Measurements from ENCODE around the gene ADGRE1.
A peak's percentile ranks its signal among the peaks of the same experiment; 100 is the strongest.
"Not testable (repeated sequence)": the region's sequence is repeated elsewhere in the genome, so short reads cannot be mapped to it uniquely, and the experiment has no call there.

ADGRE1 gene

GRCh38 chr19:6887316-6887715, at the start of gene ADGRE1:
Gene ADGRE1, plus strand, starts transcription at chr19:6887579. Its CDS starts 30 bp downstream, at chr19:6887609.
- DNase-seq (ENCODE audit: low read depth, low spot score), result no peak

- no peak for DNase-seq (ENCODE audit: low read depth, low spot score)
Measured at GRCh38 chr19:6838062-6838655, 49.2 kb upstream of the ADGRE1 start.

- DNase-seq (ENCODE audit: low read depth, low spot score), result no peak
Measured at GRCh38 chr19:6842871-6843607, 44.3 kb upstream of the ADGRE1 start.

GRCh38 chr19:6847828-6848200, 39.6 kb upstream of the ADGRE1 start:
- DNase-seq (ENCODE audit: low read depth, low spot score), result no peak

- DNase-seq (ENCODE audit: low read depth, low spot score), result no peak
Measured at GRCh38 chr19:6848986-6849385, 38.4 kb upstream of the ADGRE1 start.

- no peak for DNase-seq (ENCODE audit: low read depth, low spot score)
Measured at GRCh38 chr19:6849876-6850275, 37.5 kb upstream of the ADGRE1 start.

GRCh38 chr19:6851359-6851758, 36.0 kb upstream of the ADGRE1 start:
- DNase-seq (ENCODE audit: low read depth, low spot score), result no peak

GRCh38 chr19:6852001-6852400, 35.4 kb upstream of the ADGRE1 start:
- DNase-seq (ENCODE audit: low read depth, low spot score), result no peak

- no peak for DNase-seq (ENCODE audit: low read depth, low spot score)
Measured at GRCh38 chr19:6853868-6854267, 33.5 kb upstream of the ADGRE1 start.

GRCh38 chr19:6854758-6855157, 32.6 kb upstream of the ADGRE1 start:
- no peak for DNase-seq (ENCODE audit: low read depth, low spot score)

GRCh38 chr19:6856749-6857372, 30.5 kb upstream of the ADGRE1 start:
- no peak for DNase-seq (ENCODE audit: low read depth, low spot score)

- DNase-seq (ENCODE audit: low read depth, low spot score), result peak; percentile 12
Measured at GRCh38 chr19:6861683-6862286, 25.6 kb upstream of the ADGRE1 start.

- peak; percentile 97 for DNase-seq (ENCODE audit: low read depth, low spot score)
Measured at GRCh38 chr19:6862673-6863078, 24.7 kb upstream of the ADGRE1 start.

GRCh38 chr19:6864325-6864940, 22.9 kb upstream of the ADGRE1 start:
- DNase-seq (ENCODE audit: low read depth, low spot score), result no peak

- DNase-seq (ENCODE audit: low read depth, low spot score), result no peak
Measured at GRCh38 chr19:6865849-6866248, 21.5 kb upstream of the ADGRE1 start.

- no peak for DNase-seq (ENCODE audit: low read depth, low spot score)
Measured at GRCh38 chr19:6866741-6867151, 20.6 kb upstream of the ADGRE1 start.

GRCh38 chr19:6868351-6868750, 19.0 kb upstream of the ADGRE1 start:
- no peak for DNase-seq (ENCODE audit: low read depth, low spot score)

GRCh38 chr19:6869151-6869882, 18.1 kb upstream of the ADGRE1 start:
- DNase-seq (ENCODE audit: low read depth, low spot score), result not testable (repeated sequence)

- DNase-seq (ENCODE audit: low read depth, low spot score), result no peak
Measured at GRCh38 chr19:6873708-6874431, 13.5 kb upstream of the ADGRE1 start.

GRCh38 chr19:6875218-6875617, 12.2 kb upstream of the ADGRE1 start:
- DNase-seq (ENCODE audit: low read depth, low spot score), result no peak

- no peak for DNase-seq (ENCODE audit: low read depth, low spot score)
Measured at GRCh38 chr19:6876748-6877147, 10.6 kb upstream of the ADGRE1 start.
